Skin epidermis (tissue), 12 donors: ENCODE data around the gene CCDC6.
A peak's percentile ranks its signal among the peaks of the same experiment; 100 is the strongest.
"Not testable (repeated sequence)": the region's sequence is repeated elsewhere in the genome, so short reads cannot be mapped to it uniquely, and the experiment has no call there.

ENCODE experiments used
- H3K27ac ChIP-seq, 21 experiments: fragments of 200-600 bp; sonication (generic) in 11 of 21; one replicate each; pipeline ENCODE4 v1.5.0; 2020; ENCODE audit warnings: mild to moderate bottlenecking in 3 of 21, inconsistent platforms in 2 of 21, moderate library complexity in 2 of 21
- H3K4me3 ChIP-seq, 7 experiments: fragments of 200-600 bp; sonication (generic) in 2 of 7; one replicate each; pipeline ENCODE4 v1.5.0; 2020; ENCODE audit warnings: inconsistent platforms in 2 of 7, mild to moderate bottlenecking in 2 of 7, moderate library complexity in 1 of 7

The CCDC6 gene

DNA sequence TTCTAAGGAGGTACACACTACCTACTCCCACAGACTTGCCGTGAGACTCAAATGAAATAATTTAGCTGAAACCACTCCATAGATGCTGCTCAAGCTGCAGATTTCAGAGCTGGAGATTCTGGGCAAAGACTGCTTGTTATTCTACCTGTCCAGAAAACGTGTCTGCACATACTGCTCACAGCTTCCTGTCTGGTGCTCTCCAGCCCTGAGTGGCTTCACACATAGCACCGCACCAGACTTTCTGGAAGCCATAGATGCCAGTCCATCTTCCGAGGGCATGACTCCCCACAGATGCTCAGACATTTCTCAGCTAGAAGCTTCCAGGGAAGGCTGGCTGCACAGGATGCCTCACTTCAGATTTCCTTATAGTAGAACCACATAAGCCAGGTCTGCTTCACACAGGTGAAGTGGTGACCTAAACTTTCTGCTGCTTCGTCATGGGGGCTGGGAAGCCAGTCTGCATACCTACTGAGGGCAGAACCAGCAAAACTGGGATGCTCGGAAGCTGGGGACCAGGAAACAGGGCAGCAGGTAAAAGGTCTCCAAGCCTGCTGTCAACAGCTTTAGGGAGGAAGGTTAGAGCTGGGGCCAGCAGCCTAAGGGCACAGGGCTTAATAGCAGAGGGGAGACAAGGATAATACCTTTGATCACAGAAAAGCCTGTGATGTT is 18.2 kb downstream of the CCDC6 start:
- Histone ChIP-seq H3K27ac (peak overlapping the region in 1 of 21 experiments; percentile 2), H3K4me3 (no peak overlapping the region)

- Histone ChIP-seq H3K4me3 (no peak overlapping the region), H3K27ac (no peak overlapping the region)
Observed at GRCh38 chr10:59887006-59887405, 19.4 kb downstream of the CCDC6 start.

DNA sequence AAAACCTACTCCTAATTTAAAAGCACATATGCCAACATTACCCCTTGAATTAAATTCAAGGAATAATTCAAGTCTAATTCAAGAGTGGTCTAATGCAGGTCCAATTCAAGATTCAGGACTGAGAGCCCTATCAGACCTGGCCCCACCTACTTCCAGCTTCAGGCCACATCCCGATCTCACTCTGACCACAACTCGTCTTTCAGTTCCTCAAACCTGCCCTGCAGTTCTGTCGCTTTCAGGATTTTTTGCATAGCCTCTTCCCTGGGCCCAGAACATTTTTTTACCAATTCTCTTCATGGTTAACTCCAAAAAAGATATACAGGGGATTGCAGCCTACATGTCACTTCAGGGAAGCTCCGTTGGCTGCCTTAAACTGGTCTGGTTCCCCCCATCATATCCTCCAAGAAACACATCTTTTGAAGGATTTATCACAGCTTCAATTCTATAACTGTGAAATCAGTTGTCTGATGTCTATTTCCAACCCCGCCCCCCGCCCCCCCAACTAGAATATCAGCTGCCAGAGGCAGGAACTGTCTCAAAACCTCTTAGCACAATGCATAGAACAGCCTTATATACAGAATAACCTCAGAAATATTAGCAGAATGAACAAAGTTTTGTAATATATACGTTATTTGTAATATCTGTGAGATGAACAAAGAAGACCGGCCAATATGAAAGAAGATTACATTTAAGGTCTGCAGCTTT is 20.8 kb downstream of the CCDC6 start:
- Histone ChIP-seq H3K4me3 (no peak overlapping the region), H3K27ac (peak overlapping the region in 1 of 21 experiments; percentile 39)

GRCh38 chr10:59884893-59885292 is 21.5 kb downstream of the CCDC6 start:
- peak overlapping the region in 1 of 21 experiments; percentile 6 for H3K27ac ChIP-seq
- H3K4me3 ChIP-seq = not testable (repeated sequence)

- no peak overlapping the region for H3K27ac ChIP-seq
- no peak overlapping the region for H3K4me3 ChIP-seq
Observed at GRCh38 chr10:59881640-59882039, 24.7 kb downstream of the CCDC6 start.

DNA sequence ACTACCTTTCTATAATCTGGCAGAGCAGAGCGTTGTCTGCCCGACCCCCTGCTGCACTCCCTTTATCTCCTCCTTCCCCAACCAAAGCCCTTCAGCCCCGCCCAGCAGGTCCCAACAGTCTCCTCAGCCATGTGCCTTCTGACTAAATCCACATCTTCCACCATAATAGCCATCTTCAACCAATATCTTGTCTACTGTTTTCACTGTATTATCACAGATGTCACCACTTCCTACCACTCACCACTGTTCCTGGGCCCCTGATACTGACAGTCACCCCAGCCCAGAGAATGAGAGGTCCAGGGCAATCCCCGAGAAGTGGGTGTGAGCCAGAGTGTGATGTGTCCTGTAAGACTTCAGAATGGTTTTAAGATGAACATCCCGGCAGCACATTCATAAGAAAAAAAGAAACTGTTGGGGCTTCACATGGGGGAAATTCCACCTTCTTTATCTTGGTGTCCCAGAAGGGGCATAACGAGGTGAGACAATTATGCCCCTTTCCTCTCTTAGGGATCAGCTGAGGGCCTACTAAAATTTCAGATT is 25.3 kb downstream of the CCDC6 start:
- Histone ChIP-seq H3K27ac (no peak overlapping the region), H3K4me3 (no peak overlapping the region)

GRCh38 chr10:59880019-59880717 is 26.2 kb downstream of the CCDC6 start:
- Histone ChIP-seq H3K27ac (peak overlapping the region in 1 of 21 experiments; percentile 14), H3K4me3 (no peak overlapping the region)

- H3K4me3 ChIP-seq = no peak overlapping the region
- no peak overlapping the region for H3K27ac ChIP-seq
Observed at GRCh38 chr10:59879363-59879913, 26.9 kb downstream of the CCDC6 start.

DNA sequence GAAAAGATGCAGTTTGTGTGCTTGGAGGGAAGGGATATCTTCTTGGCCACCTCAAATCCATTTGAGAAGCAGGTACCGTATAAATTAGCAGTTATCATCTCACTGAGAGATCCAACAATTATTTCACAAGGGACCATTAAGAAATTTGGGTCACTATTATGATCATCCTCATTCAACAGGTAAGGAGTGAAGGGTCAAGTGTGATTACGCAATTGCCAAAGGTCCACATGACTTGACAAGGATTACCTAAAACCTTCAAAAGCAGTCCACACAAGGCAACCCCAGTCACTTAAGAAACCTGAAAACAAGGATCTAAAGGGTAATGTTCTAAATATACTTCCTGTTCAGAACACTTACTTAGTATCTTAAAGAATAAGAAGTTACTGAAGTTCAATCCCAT is 27.4 kb downstream of the CCDC6 start:
- Histone ChIP-seq H3K27ac (no peak overlapping the region), H3K4me3 (no peak overlapping the region)

DNA sequence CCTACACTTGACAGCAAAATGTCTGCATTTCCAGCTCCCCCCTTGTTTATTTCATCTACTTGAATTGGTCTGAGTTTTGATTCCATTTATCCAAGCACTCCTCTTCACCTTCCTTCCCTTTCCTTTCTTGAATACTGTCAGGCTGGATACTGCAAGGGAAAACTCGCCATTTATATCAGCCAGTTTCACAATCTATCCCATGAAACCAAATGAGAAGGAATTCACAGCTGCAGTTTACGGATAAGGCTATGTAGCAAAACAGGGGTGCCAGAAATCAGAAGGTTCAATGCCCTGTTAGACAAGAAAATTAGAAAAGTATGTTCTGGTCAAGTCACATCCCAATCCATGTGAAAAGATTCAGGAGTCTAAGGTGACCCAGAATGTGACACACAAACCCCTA is 28.1 kb downstream of the CCDC6 start:
- Histone ChIP-seq H3K27ac (no peak overlapping the region), H3K4me3 (no peak overlapping the region)

GRCh38 chr10:59877191-59877671 is 29.1 kb downstream of the CCDC6 start:
- no peak overlapping the region for H3K27ac ChIP-seq

DNA sequence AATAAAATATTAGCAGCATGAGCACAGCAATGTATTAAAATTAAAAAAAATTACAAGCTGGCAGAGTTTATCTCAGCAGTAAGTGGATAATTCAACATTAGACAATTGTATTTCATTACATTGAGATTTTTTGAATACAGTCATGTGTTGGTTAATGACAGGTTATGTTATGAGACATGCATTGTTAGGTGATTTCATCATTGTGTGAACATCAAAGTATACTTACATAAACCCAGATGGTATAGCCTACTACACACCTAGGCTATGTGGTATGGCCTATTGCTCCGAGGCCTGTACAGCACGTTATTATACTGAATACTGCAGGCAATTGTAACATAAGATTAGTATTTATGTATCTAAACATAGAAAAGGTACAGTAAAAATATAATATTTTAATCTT is 29.7 kb downstream of the CCDC6 start:
- H3K27ac ChIP-seq = no peak overlapping the region
- H3K4me3 ChIP-seq = no peak overlapping the region

More at GRCh38 chr10:59877191-59877671, 29.1 kb downstream of the CCDC6 start:
- no peak overlapping the region for H3K4me3 ChIP-seq

GRCh38 chr10:59876208-59876607 is 30.1 kb downstream of the CCDC6 start:
- not testable (repeated sequence) for H3K27ac ChIP-seq

GRCh38 chr10:59873896-59874295 is 32.5 kb downstream of the CCDC6 start:
- H3K4me3 ChIP-seq = no peak overlapping the region
- no peak overlapping the region for H3K27ac ChIP-seq

More at GRCh38 chr10:59876208-59876607, 30.1 kb downstream of the CCDC6 start:
- H3K4me3 ChIP-seq = not testable (repeated sequence)

GRCh38 chr10:59872892-59873463 is 33.4 kb downstream of the CCDC6 start:
- Histone ChIP-seq H3K4me3 (no peak overlapping the region), H3K27ac (peak overlapping the region in 7 of 21 experiments; percentile 19 to 59 (median 35))

DNA sequence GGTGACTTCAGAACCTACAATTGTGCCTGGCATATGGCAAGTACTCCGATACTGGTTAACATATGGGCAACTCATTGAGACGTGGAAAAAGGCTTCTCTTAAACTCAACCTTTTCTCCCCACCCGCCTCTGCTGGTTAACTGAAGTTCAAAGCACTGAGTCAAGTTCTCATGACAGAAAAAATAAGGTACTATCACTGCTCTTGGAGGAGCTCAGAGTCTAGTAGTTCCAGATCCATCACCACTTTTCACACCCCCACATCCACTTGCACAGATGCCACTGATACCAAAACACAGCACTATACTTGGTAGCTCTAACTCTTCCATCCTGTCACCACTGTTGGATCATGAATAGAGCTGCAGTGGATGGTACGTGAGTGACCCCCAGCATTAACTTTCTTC is 36.2 kb downstream of the CCDC6 start:
- Histone ChIP-seq H3K4me3 (no peak overlapping the region), H3K27ac (no peak overlapping the region)

GRCh38 chr10:59869594-59869940 is 36.8 kb downstream of the CCDC6 start:
- H3K4me3 ChIP-seq = no peak overlapping the region
- no peak overlapping the region for H3K27ac ChIP-seq

- Histone ChIP-seq H3K27ac (no peak overlapping the region), H3K4me3 (no peak overlapping the region)
Observed at GRCh38 chr10:59868696-59869593, 37.4 kb downstream of the CCDC6 start.

DNA sequence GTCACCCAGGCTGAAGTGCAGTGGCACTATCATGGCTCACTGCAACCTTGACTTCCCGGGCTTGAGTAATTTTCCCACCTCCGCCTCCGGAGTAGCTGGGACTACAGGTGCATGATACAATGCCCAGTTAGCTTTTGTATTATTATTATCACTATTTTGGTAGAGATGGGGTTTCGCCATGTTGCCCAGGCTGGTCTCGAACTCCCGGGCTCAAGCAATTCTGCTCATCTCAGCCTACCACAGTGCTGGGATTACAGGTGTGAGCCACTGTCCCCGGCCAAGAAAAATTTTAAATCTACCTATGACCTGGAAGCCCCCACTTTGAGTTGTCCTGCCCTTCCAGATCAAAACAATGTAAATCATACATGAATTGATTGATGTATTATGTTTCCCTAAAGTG is 38.8 kb downstream of the CCDC6 start:
- no peak overlapping the region for H3K27ac ChIP-seq

More for the DNA sequence above, 38.8 kb downstream of the CCDC6 start:
- no peak overlapping the region for H3K4me3 ChIP-seq
